ENCODE data around the gene KIAA0753. TPM values are rescaled to one million over a fixed set of nuclear protein-coding genes. Genes with fewer than 3 reads are reported as not detected.

Gene KIAA0753
- polyA plus RNA-seq, 1 of the 3 experiments (the other 2 are of a cell fraction): 7.2 TPM

DNA sequence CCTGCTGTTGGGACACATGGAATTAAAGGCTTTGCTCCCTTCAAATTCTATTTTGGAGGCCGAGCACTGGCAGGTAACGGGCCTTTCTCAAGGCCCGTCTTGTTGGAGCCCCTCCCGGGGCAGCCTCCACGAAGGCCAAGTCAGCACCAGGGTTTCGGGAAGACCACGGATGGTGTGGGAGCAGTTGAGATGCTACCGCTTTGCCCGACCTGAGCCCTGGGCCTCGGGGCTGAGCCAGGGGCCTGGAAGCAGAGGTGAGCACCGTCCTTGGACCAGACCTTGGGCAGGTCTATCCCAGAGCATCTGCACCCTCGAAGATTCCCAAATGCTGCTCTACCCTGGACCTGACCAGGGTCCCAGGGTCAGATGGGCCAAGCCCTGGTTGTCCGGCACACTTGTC lies 34.1 kb upstream of the KIAA0753 start:
- Histone ChIP-seq H3K4me3 (ENCODE audit: low read depth in 2 of 2, low read length in 1 of 2) (no peak overlapping the region), H4K20me1 (ENCODE audit: insufficient read depth) (no peaks in the 10 kb centered on the region), H3K36me3 (replicated peaks in 1 of 2; ENCODE audit: control insufficient read depth in 1 of 2, insufficient read depth in 2 of 2, low read length in 1 of 2) (no peaks in the 10 kb centered on the region), H3K27ac (ENCODE audit: low read depth in 2 of 2, low read length in 1 of 2) (no peak overlapping the region), H2AFZ (ENCODE audit: low read depth) (no peak overlapping the region), H3K9ac (no peak overlapping the region), H3K4me2 (no peak overlapping the region), H3K4me1 (ENCODE audit: control insufficient read depth in 1 of 2, insufficient read depth in 2 of 2, low read depth in 1 of 2, low read length in 1 of 2) (no peaks in the 10 kb centered on the region), H3K27me3 (ENCODE audit: insufficient read depth) (peaks cover 78% of the 10 kb centered on the region), H3K9me2 (no peaks in the 10 kb centered on the region), H3K9me3 (no peaks in the 10 kb centered on the region), H3K79me2 (ENCODE audit: insufficient read depth) (no peaks in the 10 kb centered on the region), H3F3A (replicated peaks; ENCODE audit: insufficient read depth) (no peaks in the 10 kb centered on the region)
- ChIA-PET CTCF (interaction anchor here (1.4 kb wide), 1 partner anchor 9 kb away, joined by 6 read pairs; no protein-coding TSS in a partner anchor), POLR2A (no interaction called here)
- TF ChIP-seq EZH2phosphoT487 (IDR thresholded peaks at IDR 0.05; ENCODE audit: borderline replicate concordance, low read depth) (no peak), FOSL2 (IDR thresholded peaks at IDR 0.05; ENCODE audit: borderline replicate concordance, low read depth) (no peak), MEF2A (IDR thresholded peaks at IDR 0.05; ENCODE audit: borderline replicate concordance, low read depth) (no peak), JUND (IDR thresholded peaks at IDR 0.05) (no peak), CHD2 (IDR thresholded peaks at IDR 0.05; ENCODE audit: low read length, partially characterized antibody) (no peak), TEAD4 (IDR thresholded peaks at IDR 0.05; ENCODE audit: borderline replicate concordance, insufficient read depth) (no peak), ELF1 (IDR thresholded peaks at IDR 0.05) (no peak), RCOR1 (IDR thresholded peaks at IDR 0.05; ENCODE audit: low read length) (no peak)
- TF ChIP-seq, protein P1, sequence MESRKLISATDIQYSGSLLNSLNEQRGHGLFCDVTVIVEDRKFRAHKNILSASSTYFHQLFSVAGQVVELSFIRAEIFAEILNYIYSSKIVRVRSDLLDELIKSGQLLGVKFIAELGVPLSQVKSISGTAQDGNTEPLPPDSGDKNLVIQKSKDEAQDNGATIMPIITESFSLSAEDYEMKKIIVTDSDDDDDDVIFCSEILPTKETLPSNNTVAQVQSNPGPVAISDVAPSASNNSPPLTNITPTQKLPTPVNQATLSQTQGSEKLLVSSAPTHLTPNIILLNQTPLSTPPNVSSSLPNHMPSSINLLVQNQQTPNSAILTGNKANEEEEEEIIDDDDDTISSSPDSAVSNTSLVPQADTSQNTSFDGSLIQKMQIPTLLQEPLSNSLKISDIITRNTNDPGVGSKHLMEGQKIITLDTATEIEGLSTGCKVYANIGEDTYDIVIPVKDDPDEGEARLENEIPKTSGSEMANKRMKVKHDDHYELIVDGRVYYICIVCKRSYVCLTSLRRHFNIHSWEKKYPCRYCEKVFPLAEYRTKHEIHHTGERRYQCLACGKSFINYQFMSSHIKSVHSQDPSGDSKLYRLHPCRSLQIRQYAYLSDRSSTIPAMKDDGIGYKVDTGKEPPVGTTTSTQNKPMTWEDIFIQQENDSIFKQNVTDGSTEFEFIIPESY (IDR thresholded peaks at IDR 0.05; ENCODE audit: borderline replicate concordance, low read depth): no peak
- TF ChIP-seq, protein P2, sequence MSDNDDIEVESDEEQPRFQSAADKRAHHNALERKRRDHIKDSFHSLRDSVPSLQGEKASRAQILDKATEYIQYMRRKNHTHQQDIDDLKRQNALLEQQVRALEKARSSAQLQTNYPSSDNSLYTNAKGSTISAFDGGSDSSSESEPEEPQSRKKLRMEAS (IDR thresholded peaks at IDR 0.05; ENCODE audit: low read depth): no peak
- TF ChIP-seq, protein P3, sequence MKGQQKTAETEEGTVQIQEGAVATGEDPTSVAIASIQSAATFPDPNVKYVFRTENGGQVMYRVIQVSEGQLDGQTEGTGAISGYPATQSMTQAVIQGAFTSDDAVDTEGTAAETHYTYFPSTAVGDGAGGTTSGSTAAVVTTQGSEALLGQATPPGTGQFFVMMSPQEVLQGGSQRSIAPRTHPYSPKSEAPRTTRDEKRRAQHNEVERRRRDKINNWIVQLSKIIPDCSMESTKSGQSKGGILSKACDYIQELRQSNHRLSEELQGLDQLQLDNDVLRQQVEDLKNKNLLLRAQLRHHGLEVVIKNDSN (IDR thresholded peaks at IDR 0.05; ENCODE audit: borderline replicate concordance, low read depth): no peak
- no peak for DNase-seq
- WGBS (ENCODE audit: low lambda C conversion rate): 48% methylated on average over 11 of the region's 13 CpGs

DNA sequence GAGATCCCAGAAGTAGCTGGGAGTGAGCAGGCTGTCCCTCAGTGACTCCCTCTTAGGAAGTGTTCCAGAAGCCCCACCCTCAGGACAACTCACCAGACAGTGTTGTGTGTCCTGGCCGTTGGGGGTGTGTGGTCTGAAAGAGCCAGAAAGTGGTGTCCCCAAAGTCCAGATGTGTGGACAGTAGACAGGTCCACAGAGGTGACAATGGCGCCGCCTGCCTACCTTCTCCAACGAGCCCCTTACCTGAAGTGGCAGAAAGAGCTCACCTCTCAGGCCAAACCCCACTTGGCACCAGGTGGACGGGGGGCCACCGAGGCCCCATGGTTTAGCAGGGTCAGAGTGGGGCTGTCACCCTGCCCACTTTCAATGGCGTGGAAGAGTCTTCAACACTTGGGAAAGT lies 30.9 kb upstream of the KIAA0753 start:
- Histone ChIP-seq H3K4me3 (ENCODE audit: low read depth in 2 of 2, low read length in 1 of 2) (no peak overlapping the region), H3K27ac (ENCODE audit: low read depth in 2 of 2, low read length in 1 of 2) (no peak overlapping the region), H3K79me2 (ENCODE audit: insufficient read depth) (no peaks in the 10 kb centered on the region), H3K36me3 (replicated peaks in 1 of 2; ENCODE audit: control insufficient read depth in 1 of 2, insufficient read depth in 2 of 2, low read length in 1 of 2) (no peaks in the 10 kb centered on the region), H3F3A (replicated peaks; ENCODE audit: insufficient read depth) (no peaks in the 10 kb centered on the region), H3K9me2 (no peaks in the 10 kb centered on the region), H3K9me3 (no peaks in the 10 kb centered on the region), H2AFZ (ENCODE audit: low read depth) (no peak overlapping the region), H3K27me3 (ENCODE audit: insufficient read depth) (peaks cover 74% of the 10 kb centered on the region), H4K20me1 (ENCODE audit: insufficient read depth) (no peaks in the 10 kb centered on the region), H3K4me1 (ENCODE audit: control insufficient read depth in 1 of 2, insufficient read depth in 2 of 2, low read depth in 1 of 2, low read length in 1 of 2) (no peaks in the 10 kb centered on the region), H3K9ac (no peak overlapping the region), H3K4me2 (no peak overlapping the region)
- CTCF ChIA-PET: interaction anchor here (1.1 to 1.4 kb wide), 2 partner anchors 31 to 171 kb away, joined by 3 read pairs; no protein-coding TSS in a partner anchor
- POLR2A ChIA-PET: no interaction called here
- DNase-seq: no peak
- 12% methylated on average over 6 of the region's 7 CpGs for WGBS (ENCODE audit: low lambda C conversion rate)
- TF ChIP-seq NRF1 (IDR thresholded peaks at IDR 0.05; ENCODE audit: low read depth, low read length) (no peak), GABPA (IDR thresholded peaks at IDR 0.05; ENCODE audit: low read depth) (no peak), JUND (IDR thresholded peaks at IDR 0.05) (no peak), RFX5 (IDR thresholded peaks at IDR 0.05; ENCODE audit: low read length) (no peak), TCF12 (IDR thresholded peaks at IDR 0.05) (no peak), CHD2 (IDR thresholded peaks at IDR 0.05; ENCODE audit: low read length, partially characterized antibody) (no peak), POLR2AphosphoS5 (IDR thresholded peaks at IDR 0.05; ENCODE audit: low read depth, low read length) (no peak), RCOR1 (IDR thresholded peaks at IDR 0.05; ENCODE audit: low read length) (no peak)
- TF ChIP-seq, protein P4, sequence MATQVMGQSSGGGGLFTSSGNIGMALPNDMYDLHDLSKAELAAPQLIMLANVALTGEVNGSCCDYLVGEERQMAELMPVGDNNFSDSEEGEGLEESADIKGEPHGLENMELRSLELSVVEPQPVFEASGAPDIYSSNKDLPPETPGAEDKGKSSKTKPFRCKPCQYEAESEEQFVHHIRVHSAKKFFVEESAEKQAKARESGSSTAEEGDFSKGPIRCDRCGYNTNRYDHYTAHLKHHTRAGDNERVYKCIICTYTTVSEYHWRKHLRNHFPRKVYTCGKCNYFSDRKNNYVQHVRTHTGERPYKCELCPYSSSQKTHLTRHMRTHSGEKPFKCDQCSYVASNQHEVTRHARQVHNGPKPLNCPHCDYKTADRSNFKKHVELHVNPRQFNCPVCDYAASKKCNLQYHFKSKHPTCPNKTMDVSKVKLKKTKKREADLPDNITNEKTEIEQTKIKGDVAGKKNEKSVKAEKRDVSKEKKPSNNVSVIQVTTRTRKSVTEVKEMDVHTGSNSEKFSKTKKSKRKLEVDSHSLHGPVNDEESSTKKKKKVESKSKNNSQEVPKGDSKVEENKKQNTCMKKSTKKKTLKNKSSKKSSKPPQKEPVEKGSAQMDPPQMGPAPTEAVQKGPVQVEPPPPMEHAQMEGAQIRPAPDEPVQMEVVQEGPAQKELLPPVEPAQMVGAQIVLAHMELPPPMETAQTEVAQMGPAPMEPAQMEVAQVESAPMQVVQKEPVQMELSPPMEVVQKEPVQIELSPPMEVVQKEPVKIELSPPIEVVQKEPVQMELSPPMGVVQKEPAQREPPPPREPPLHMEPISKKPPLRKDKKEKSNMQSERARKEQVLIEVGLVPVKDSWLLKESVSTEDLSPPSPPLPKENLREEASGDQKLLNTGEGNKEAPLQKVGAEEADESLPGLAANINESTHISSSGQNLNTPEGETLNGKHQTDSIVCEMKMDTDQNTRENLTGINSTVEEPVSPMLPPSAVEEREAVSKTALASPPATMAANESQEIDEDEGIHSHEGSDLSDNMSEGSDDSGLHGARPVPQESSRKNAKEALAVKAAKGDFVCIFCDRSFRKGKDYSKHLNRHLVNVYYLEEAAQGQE (IDR thresholded peaks at IDR 0.05; ENCODE audit: low read depth, low read length): no peak
- TF ChIP-seq, protein P5, sequence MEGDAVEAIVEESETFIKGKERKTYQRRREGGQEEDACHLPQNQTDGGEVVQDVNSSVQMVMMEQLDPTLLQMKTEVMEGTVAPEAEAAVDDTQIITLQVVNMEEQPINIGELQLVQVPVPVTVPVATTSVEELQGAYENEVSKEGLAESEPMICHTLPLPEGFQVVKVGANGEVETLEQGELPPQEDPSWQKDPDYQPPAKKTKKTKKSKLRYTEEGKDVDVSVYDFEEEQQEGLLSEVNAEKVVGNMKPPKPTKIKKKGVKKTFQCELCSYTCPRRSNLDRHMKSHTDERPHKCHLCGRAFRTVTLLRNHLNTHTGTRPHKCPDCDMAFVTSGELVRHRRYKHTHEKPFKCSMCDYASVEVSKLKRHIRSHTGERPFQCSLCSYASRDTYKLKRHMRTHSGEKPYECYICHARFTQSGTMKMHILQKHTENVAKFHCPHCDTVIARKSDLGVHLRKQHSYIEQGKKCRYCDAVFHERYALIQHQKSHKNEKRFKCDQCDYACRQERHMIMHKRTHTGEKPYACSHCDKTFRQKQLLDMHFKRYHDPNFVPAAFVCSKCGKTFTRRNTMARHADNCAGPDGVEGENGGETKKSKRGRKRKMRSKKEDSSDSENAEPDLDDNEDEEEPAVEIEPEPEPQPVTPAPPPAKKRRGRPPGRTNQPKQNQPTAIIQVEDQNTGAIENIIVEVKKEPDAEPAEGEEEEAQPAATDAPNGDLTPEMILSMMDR (IDR thresholded peaks at IDR 0.05): no peak
- TF ChIP-seq, protein P6, sequence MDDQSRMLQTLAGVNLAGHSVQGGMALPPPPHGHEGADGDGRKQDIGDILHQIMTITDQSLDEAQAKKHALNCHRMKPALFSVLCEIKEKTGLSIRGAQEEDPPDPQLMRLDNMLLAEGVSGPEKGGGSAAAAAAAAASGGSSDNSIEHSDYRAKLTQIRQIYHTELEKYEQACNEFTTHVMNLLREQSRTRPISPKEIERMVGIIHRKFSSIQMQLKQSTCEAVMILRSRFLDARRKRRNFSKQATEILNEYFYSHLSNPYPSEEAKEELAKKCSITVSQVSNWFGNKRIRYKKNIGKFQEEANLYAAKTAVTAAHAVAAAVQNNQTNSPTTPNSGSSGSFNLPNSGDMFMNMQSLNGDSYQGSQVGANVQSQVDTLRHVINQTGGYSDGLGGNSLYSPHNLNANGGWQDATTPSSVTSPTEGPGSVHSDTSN (IDR thresholded peaks at IDR 0.05): no peak

All from SK-N-SH (cell line).